SK-N-SH (cell line): ENCODE data around the gene CAPS2. TPM values are rescaled to one million over a fixed set of nuclear protein-coding genes. Genes with fewer than 3 reads are reported as not detected.

Source experiments
- CTCF ChIA-PET: fragments of 300-600, 350-600 bp; formaldehyde crosslinking; extraction: SDS; loops from one replicate; lab custom pipeline; 2021; lab: Yijun Ruan, JAX
- POLR2A ChIA-PET: fragments of 350-600 bp; sonication (Branson Sonifier 250); formaldehyde crosslinking; extraction: SDS; loops from one replicate; lab custom pipeline; 2020; ENCODE audit warnings: antibody characterized with exemption, inconsistent platforms; lab: Yijun Ruan, JAX
- DNase-seq: peaks from one replicate; pipeline ENCODE4 v3.0.0; 2012
- H2AFZ ChIP-seq: fragments of 200-600 bp; sonication (generic); 2 replicates; pipeline ENCODE4 v1.8.1; 2016; ENCODE audit warnings: antibody characterized with exemption, mild to moderate bottlenecking, low read depth
- H3F3A ChIP-seq: fragments of 200-600 bp; sonication (generic); replicated peaks from 2 replicates; pipeline ENCODE3; 2016; ENCODE audit warnings: antibody characterized with exemption, mild to moderate bottlenecking; ENCODE audit not compliant: insufficient read depth
- H3K27ac ChIP-seq, 2 experiments: fragments of 200-500 bp in 1 of 2; fragments of 200-600 bp in 1 of 2; sonication (Bioruptor generic) in 1 of 2; sonication (generic), shearing (Covaris generic) in 1 of 2; 2 replicates each; pipeline versions ENCODE4 v1.5.1 to v1.6.1; 2014 to 2016; ENCODE audit warnings: low read depth in 2 of 2, inconsistent platforms in 1 of 2, low read length in 1 of 2, mild to moderate bottlenecking in 1 of 2, mixed read lengths in 1 of 2
- H3K27me3 ChIP-seq: fragments of 200-600 bp; sonication (generic), shearing (Covaris generic); 2 replicates; pipeline ENCODE4 v1.6.1; 2016; ENCODE audit warnings: mixed run types; ENCODE audit not compliant: insufficient read depth
- H3K36me3 ChIP-seq, 2 experiments: fragments of 200-500 bp in 1 of 2; fragments of 200-600 bp in 1 of 2; sonication (Bioruptor generic) in 1 of 2; sonication (generic) in 1 of 2; replicated peaks in 1 of 2; 2 replicates each; pipeline versions ENCODE3 to v1.5.1; 2014 to 2016; ENCODE audit warnings: low read length in 1 of 2, mild to moderate bottlenecking in 1 of 2; ENCODE audit not compliant: insufficient read depth in 2 of 2, control insufficient read depth in 1 of 2
- H3K4me1 ChIP-seq, 2 experiments: fragments of 200-500 bp in 1 of 2; fragments of 200-600 bp in 1 of 2; sonication (Bioruptor generic) in 1 of 2; sonication (generic), shearing (Covaris generic) in 1 of 2; 2 replicates each; pipeline versions ENCODE4 v1.5.1 to v1.6.1; 2014 to 2016; ENCODE audit warnings: low read depth in 1 of 2, low read length in 1 of 2, mixed run types in 1 of 2; ENCODE audit not compliant: insufficient read depth in 2 of 2, control insufficient read depth in 1 of 2
- H3K4me2 ChIP-seq: fragments of 200-600 bp; sonication (generic), shearing (Covaris generic); 2 replicates; pipeline ENCODE4 v1.6.1; 2017; ENCODE audit warnings: mixed run types
- H3K4me3 ChIP-seq, 2 experiments: fragments of 200-500 bp in 1 of 2; fragments of 200-600 bp in 1 of 2; sonication (Bioruptor generic) in 1 of 2; sonication (generic), shearing (Covaris generic) in 1 of 2; 2 replicates each; pipeline versions ENCODE4 v1.5.1 to v1.8.1; 2014 to 2016; ENCODE audit warnings: low read depth in 2 of 2, inconsistent platforms in 1 of 2, low read length in 1 of 2, mild to moderate bottlenecking in 1 of 2, mixed read lengths in 1 of 2, moderate library complexity in 1 of 2
- H3K79me2 ChIP-seq: fragments of 200-600 bp; sonication (generic); 2 replicates; pipeline ENCODE4 v1.8.1; 2017; ENCODE audit warnings: mild to moderate bottlenecking; ENCODE audit not compliant: insufficient read depth
- H3K9ac ChIP-seq: fragments of 200-600 bp; sonication (generic); 2 replicates; pipeline ENCODE4 v1.6.1; 2017; ENCODE audit warnings: mixed run types
- H3K9me2 ChIP-seq: fragments of 200-600 bp; sonication (generic); 2 replicates; pipeline ENCODE4 v1.6.1; 2017; ENCODE audit warnings: mixed run types
- H3K9me3 ChIP-seq: fragments of 200-600 bp; sonication (generic); 2 replicates; pipeline ENCODE4 v1.6.1; 2017; ENCODE audit warnings: mixed run types, mild to moderate bottlenecking, moderate library complexity
- H4K20me1 ChIP-seq: fragments of 200-600 bp; sonication (generic); 2 replicates; pipeline ENCODE4 v1.6.1; 2017; ENCODE audit warnings: mild to moderate bottlenecking, mixed run types; ENCODE audit not compliant: insufficient read depth
- ELF1 ChIP-seq: IDR thresholded peaks from 2 replicates; pipeline ENCODE4 v1.4.0; 2012
- EZH2phosphoT487 ChIP-seq: fragments of 200-600 bp; sonication (generic); IDR thresholded peaks from 2 replicates; pipeline ENCODE4 v1.6.1; 2017; ENCODE audit warnings: low read depth, mixed run types, mild to moderate bottlenecking, antibody characterized with exemption, moderate library complexity, borderline replicate concordance
- FOSL2 ChIP-seq: IDR thresholded peaks from 2 replicates; pipeline ENCODE4 v1.4.0; 2012; ENCODE audit warnings: low read depth, mild to moderate bottlenecking, moderate library complexity, borderline replicate concordance
- JUND ChIP-seq: IDR thresholded peaks from 2 replicates; pipeline ENCODE4 v1.4.0; 2012
- MEF2A ChIP-seq: IDR thresholded peaks from 2 replicates; pipeline ENCODE4 v1.4.0; 2012; ENCODE audit warnings: low read depth, borderline replicate concordance
- MXI1 ChIP-seq: IDR thresholded peaks from 2 replicates; pipeline ENCODE4 v1.6.1; 2012; ENCODE audit warnings: mild to moderate bottlenecking, low read depth, low read length, improper control_type of control experiment
- NRF1 ChIP-seq: IDR thresholded peaks from 2 replicates; pipeline ENCODE4 v1.6.1; 2012; ENCODE audit warnings: low read depth, mild to moderate bottlenecking, low read length
- TCF12 ChIP-seq: IDR thresholded peaks from 2 replicates; pipeline ENCODE4 v1.4.0; 2012
- TEAD4 ChIP-seq: IDR thresholded peaks from 2 replicates; pipeline ENCODE4 v1.4.0; 2012; ENCODE audit warnings: mild to moderate bottlenecking, borderline replicate concordance; ENCODE audit not compliant: insufficient read depth
- YY1 ChIP-seq: IDR thresholded peaks from 2 replicates; pipeline ENCODE4 v1.4.0; 2012; ENCODE audit warnings: low read depth, mild to moderate bottlenecking
- WGBS: methylation state at CpG from one replicate; pipeline ENCODE4 v1.1.6; 2017; ENCODE audit warnings: low lambda C conversion rate; 5-methylcytosine and 5-hydroxymethylcytosine counted together
- polyA plus RNA-seq, 3 experiments: library from polyadenylated mRNA; depleted of rRNA; stranded (reverse); fragments of >200 nt; gene quantifications; 2 replicates each; pipeline ENCODE4 v1.2.3, GENCODE V29; 2012
- TF ChIP-seq, protein P1 (sequence below): IDR thresholded peaks from 2 replicates; pipeline ENCODE4 v1.4.0; 2012; ENCODE audit warnings: low read depth, borderline replicate concordance
- TF ChIP-seq, protein P2 (sequence below): IDR thresholded peaks from 2 replicates; pipeline ENCODE4 v1.4.0; 2012; ENCODE audit warnings: low read depth
- TF ChIP-seq, protein P3 (sequence below): fragments of 200-600 bp; sonication (generic); IDR thresholded peaks from 2 replicates; pipeline ENCODE4 v1.6.1; 2017; ENCODE audit warnings: antibody characterized with exemption, mild to moderate bottlenecking, moderate library complexity
- TF ChIP-seq, protein P4 (sequence below): fragments of 150-350 bp; IDR thresholded peaks from 2 replicates; pipeline ENCODE4 v1.6.1; 2017; ENCODE audit warnings: antibody characterized with exemption, low read length, low read depth, borderline replicate concordance
- TF ChIP-seq, protein P5 (sequence below): IDR thresholded peaks from 2 replicates; pipeline ENCODE4 v1.6.1; 2012; ENCODE audit warnings: mild to moderate bottlenecking, low read depth, low read length, moderate library complexity
- TF ChIP-seq, protein P6 (sequence below): IDR thresholded peaks from 2 replicates; pipeline ENCODE4; 2012

The CAPS2 gene
- polyA plus RNA-seq, 1 of the 3 experiments (the other 2 are of a cell fraction): 5.7 TPM

DNA sequence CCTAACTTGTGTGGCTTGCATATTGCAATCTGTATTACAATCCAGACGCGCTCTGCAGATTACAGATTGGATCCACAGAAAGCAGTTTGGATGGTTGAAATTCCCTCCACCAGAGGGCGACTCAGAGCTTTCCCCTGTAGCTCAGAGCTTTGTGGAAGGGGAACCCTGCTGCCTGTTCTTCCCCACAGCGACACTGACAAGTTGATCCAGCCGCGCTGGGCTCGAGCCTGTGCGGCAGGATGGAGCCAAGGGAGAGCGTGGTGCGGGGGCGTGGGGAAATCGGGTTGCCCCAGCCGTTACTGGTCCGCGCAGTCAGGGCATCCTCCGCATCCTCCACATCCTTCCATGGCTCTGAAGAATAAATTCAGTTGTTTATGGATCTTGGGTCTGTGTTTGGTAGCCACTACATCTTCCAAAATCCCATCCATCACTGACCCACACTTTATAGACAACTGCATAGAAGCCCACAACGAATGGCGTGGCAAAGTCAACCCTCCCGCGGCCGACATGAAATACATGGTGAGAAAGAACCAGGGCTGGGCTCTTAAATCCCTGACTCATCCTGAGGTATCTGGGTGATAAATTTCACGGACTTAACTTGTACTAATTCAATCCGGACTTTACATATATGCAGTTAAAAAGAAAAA, 4.4 kb upstream of the CAPS2 start, which contains the start of gene GLIPR1L1 (continued):
- TF ChIP-seq, protein P1, sequence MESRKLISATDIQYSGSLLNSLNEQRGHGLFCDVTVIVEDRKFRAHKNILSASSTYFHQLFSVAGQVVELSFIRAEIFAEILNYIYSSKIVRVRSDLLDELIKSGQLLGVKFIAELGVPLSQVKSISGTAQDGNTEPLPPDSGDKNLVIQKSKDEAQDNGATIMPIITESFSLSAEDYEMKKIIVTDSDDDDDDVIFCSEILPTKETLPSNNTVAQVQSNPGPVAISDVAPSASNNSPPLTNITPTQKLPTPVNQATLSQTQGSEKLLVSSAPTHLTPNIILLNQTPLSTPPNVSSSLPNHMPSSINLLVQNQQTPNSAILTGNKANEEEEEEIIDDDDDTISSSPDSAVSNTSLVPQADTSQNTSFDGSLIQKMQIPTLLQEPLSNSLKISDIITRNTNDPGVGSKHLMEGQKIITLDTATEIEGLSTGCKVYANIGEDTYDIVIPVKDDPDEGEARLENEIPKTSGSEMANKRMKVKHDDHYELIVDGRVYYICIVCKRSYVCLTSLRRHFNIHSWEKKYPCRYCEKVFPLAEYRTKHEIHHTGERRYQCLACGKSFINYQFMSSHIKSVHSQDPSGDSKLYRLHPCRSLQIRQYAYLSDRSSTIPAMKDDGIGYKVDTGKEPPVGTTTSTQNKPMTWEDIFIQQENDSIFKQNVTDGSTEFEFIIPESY: no peak
- TF ChIP-seq, protein P2, sequence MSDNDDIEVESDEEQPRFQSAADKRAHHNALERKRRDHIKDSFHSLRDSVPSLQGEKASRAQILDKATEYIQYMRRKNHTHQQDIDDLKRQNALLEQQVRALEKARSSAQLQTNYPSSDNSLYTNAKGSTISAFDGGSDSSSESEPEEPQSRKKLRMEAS: peak; percentile 69; the same call in 1 of the 2 replicates
- TF ChIP-seq TEAD4: peak; percentile 97
- no peak for TF ChIP-seq JUND
- TF ChIP-seq, protein P3, sequence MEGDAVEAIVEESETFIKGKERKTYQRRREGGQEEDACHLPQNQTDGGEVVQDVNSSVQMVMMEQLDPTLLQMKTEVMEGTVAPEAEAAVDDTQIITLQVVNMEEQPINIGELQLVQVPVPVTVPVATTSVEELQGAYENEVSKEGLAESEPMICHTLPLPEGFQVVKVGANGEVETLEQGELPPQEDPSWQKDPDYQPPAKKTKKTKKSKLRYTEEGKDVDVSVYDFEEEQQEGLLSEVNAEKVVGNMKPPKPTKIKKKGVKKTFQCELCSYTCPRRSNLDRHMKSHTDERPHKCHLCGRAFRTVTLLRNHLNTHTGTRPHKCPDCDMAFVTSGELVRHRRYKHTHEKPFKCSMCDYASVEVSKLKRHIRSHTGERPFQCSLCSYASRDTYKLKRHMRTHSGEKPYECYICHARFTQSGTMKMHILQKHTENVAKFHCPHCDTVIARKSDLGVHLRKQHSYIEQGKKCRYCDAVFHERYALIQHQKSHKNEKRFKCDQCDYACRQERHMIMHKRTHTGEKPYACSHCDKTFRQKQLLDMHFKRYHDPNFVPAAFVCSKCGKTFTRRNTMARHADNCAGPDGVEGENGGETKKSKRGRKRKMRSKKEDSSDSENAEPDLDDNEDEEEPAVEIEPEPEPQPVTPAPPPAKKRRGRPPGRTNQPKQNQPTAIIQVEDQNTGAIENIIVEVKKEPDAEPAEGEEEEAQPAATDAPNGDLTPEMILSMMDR: peak; percentile 83
- no peak for TF ChIP-seq EZH2phosphoT487
- TF ChIP-seq, protein P4, sequence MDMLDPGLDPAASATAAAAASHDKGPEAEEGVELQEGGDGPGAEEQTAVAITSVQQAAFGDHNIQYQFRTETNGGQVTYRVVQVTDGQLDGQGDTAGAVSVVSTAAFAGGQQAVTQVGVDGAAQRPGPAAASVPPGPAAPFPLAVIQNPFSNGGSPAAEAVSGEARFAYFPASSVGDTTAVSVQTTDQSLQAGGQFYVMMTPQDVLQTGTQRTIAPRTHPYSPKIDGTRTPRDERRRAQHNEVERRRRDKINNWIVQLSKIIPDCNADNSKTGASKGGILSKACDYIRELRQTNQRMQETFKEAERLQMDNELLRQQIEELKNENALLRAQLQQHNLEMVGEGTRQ: no peak

DNA sequence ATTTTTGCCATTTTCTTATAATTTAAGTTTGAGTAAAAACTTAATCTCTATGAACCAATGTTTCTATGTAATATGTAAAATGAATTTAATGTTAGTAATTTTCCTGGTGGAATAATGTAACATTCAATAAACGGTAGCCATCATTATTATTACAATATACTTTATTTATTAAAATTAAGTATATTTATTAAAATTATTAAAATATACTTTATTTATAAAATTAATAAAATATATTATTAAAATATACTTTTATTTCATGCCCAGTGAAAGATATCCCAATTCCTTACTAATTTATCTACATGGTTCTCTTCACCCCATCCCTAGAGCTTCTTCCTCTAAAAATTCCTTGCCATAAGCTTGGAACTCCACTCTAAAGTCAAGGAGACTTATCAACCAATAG, 2.5 kb downstream of the CAPS2 start:
- no peaks in the 10 kb centered on the region for H4K20me1 ChIP-seq
- no peaks in the 10 kb centered on the region for H3K36me3 ChIP-seq
- H3K9ac ChIP-seq: no peak overlapping the region
- H2AFZ ChIP-seq: no peak overlapping the region
- H3F3A ChIP-seq: peaks cover 6% of the 10 kb centered on the region
- ChIA-PET POLR2A (no interaction called here), CTCF (no interaction called here)
- no peaks in the 10 kb centered on the region for H3K79me2 ChIP-seq
- no peaks in the 10 kb centered on the region for H3K27me3 ChIP-seq
- no peak overlapping the region for H3K4me3 ChIP-seq
- H3K4me2 ChIP-seq: no peak overlapping the region
- TF ChIP-seq ELF1 (no peak), MXI1 (no peak), MEF2A (no peak), TCF12 (no peak), NRF1 (no peak), FOSL2 (no peak), YY1 (no peak)
- TF ChIP-seq, protein P5, sequence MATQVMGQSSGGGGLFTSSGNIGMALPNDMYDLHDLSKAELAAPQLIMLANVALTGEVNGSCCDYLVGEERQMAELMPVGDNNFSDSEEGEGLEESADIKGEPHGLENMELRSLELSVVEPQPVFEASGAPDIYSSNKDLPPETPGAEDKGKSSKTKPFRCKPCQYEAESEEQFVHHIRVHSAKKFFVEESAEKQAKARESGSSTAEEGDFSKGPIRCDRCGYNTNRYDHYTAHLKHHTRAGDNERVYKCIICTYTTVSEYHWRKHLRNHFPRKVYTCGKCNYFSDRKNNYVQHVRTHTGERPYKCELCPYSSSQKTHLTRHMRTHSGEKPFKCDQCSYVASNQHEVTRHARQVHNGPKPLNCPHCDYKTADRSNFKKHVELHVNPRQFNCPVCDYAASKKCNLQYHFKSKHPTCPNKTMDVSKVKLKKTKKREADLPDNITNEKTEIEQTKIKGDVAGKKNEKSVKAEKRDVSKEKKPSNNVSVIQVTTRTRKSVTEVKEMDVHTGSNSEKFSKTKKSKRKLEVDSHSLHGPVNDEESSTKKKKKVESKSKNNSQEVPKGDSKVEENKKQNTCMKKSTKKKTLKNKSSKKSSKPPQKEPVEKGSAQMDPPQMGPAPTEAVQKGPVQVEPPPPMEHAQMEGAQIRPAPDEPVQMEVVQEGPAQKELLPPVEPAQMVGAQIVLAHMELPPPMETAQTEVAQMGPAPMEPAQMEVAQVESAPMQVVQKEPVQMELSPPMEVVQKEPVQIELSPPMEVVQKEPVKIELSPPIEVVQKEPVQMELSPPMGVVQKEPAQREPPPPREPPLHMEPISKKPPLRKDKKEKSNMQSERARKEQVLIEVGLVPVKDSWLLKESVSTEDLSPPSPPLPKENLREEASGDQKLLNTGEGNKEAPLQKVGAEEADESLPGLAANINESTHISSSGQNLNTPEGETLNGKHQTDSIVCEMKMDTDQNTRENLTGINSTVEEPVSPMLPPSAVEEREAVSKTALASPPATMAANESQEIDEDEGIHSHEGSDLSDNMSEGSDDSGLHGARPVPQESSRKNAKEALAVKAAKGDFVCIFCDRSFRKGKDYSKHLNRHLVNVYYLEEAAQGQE: no peak
- TF ChIP-seq, protein P6, sequence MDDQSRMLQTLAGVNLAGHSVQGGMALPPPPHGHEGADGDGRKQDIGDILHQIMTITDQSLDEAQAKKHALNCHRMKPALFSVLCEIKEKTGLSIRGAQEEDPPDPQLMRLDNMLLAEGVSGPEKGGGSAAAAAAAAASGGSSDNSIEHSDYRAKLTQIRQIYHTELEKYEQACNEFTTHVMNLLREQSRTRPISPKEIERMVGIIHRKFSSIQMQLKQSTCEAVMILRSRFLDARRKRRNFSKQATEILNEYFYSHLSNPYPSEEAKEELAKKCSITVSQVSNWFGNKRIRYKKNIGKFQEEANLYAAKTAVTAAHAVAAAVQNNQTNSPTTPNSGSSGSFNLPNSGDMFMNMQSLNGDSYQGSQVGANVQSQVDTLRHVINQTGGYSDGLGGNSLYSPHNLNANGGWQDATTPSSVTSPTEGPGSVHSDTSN: no peak
- H3K27ac ChIP-seq: no peak overlapping the region
- no peak for DNase-seq
- H3K9me3 ChIP-seq: no peaks in the 10 kb centered on the region
- peaks cover 0 to 3% of the 10 kb centered on the region in 2 experiments; a peak in 1 of 4 replicates for H3K4me1 ChIP-seq
- H3K9me2 ChIP-seq: no peaks in the 10 kb centered on the region
- WGBS: 98% methylated on average over 1 of the region's 1 CpG
